ENCODE measurements around the gene CCDC88B.

- TF ChIP-seq EGR1 (IDR thresholded peaks at IDR 0.05) = no peak
- no peak for TF ChIP-seq TCF12 (IDR thresholded peaks at IDR 0.05; ENCODE audit: low read depth)
- no peak for TF ChIP-seq MAX (IDR thresholded peaks at IDR 0.05)
- TF ChIP-seq RAD21 (IDR thresholded peaks at IDR 0.05; ENCODE audit: low read depth) = no peak
- TF ChIP-seq EP300 (IDR thresholded peaks at IDR 0.05; ENCODE audit: borderline replicate concordance) = no peak
- TF ChIP-seq YY1 (IDR thresholded peaks at IDR 0.05; ENCODE audit: low read depth) = no peak
- TF ChIP-seq CEBPB (IDR thresholded peaks at IDR 0.05) = no peak
- TF ChIP-seq REST (IDR thresholded peaks at IDR 0.05; ENCODE audit: low read depth) = no peak
- TF ChIP-seq USF1 (IDR thresholded peaks at IDR 0.05) = no peak
- no peak for TF ChIP-seq TAF1 (IDR thresholded peaks at IDR 0.05; ENCODE audit: low read depth)
Observed at GRCh38 chr11:64321026-64321425, 19.0 kb upstream of the CCDC88B start.

Data from Ishikawa (cell line).